Ecto neural progenitor cell (in vitro differentiated cells): ENCODE data around the gene KCNQ1.

Experiments
- DNase-seq: peaks from one replicate; pipeline ENCODE4 v3.0.0-alpha.2; 2018; ENCODE audit warnings: low spot score

Gene KCNQ1

GRCh38 chr11:2747248-2748027 is 302.6 kb downstream of the KCNQ1 start:
- no peak for DNase-seq

GRCh38 chr11:2748061-2748813 is 303.4 kb downstream of the KCNQ1 start:
- DNase-seq, result no peak

- no peak for DNase-seq
Measured at GRCh38 chr11:2748814-2749554, 304.2 kb downstream of the KCNQ1 start.

- no peak for DNase-seq
Measured at GRCh38 chr11:2750101-2750681, 305.4 kb downstream of the KCNQ1 start.

GRCh38 chr11:2750682-2751522 is 306.1 kb downstream of the KCNQ1 start:
- DNase-seq, result no peak

- no peak for DNase-seq
Measured at GRCh38 chr11:2751523-2752203, 306.9 kb downstream of the KCNQ1 start.

- no peak for DNase-seq
Measured at GRCh38 chr11:2752204-2752770, 307.5 kb downstream of the KCNQ1 start.

GRCh38 chr11:2752923-2753322 is 308.1 kb downstream of the KCNQ1 start:
- DNase-seq, result no peak

- DNase-seq, result no peak
Measured at GRCh38 chr11:2754008-2754407, 309.2 kb downstream of the KCNQ1 start.

- no peak for DNase-seq
Measured at GRCh38 chr11:2755071-2755470, 310.3 kb downstream of the KCNQ1 start.

GRCh38 chr11:2758751-2759150 is 313.9 kb downstream of the KCNQ1 start:
- no peak for DNase-seq

GRCh38 chr11:2759228-2760195 is 314.7 kb downstream of the KCNQ1 start:
- DNase-seq, result peak; percentile 38

- DNase-seq, result peak; percentile 32
Measured at GRCh38 chr11:2760196-2760871, 315.5 kb downstream of the KCNQ1 start.

GRCh38 chr11:2761131-2762030 is 316.6 kb downstream of the KCNQ1 start:
- DNase-seq, result peak; percentile 37

- DNase-seq, result peak; percentile 24
Measured at GRCh38 chr11:2762031-2762380, 317.2 kb downstream of the KCNQ1 start.

GRCh38 chr11:2762451-2762850 is 317.6 kb downstream of the KCNQ1 start:
- peak; percentile 32 for DNase-seq

- no peak for DNase-seq
Measured at GRCh38 chr11:2763984-2764383, 319.2 kb downstream of the KCNQ1 start.

- DNase-seq, result no peak
Measured at GRCh38 chr11:2765491-2765890, 320.7 kb downstream of the KCNQ1 start.
